Parathyroid adenoma (tissue), 2 donors: ENCODE data around the gene NPEPL1.

Experiments
- H2AFZ ChIP-seq: fragments of 300-600 bp; sonication (generic); one replicate; pipeline ENCODE4 v1.7.0; 2017; ENCODE audit warnings: antibody characterized with exemption, mild to moderate bottlenecking
- H3K27ac ChIP-seq: fragments of 300-600 bp; sonication (generic); one replicate; pipeline ENCODE4 v1.7.0; 2017
- H3K27me3 ChIP-seq: fragments of 300-600 bp; sonication (generic); one replicate; pipeline ENCODE4 v1.7.0; 2017; ENCODE audit warnings: low read length; ENCODE audit not compliant: control insufficient read depth, insufficient read depth
- H3K36me3 ChIP-seq: fragments of 300-600 bp; sonication (generic); one replicate; pipeline ENCODE4 v1.7.0; 2017; ENCODE audit warnings: low read length; ENCODE audit not compliant: control insufficient read depth, insufficient read depth
- H3K4me1 ChIP-seq: fragments of 300-600 bp; sonication (generic); one replicate; pipeline ENCODE4 v1.7.0; 2017; ENCODE audit warnings: control low read depth
- H3K4me2 ChIP-seq: fragments of 300-600 bp; sonication (generic); one replicate; pipeline ENCODE4 v1.7.0; 2017; ENCODE audit warnings: low read length
- H3K4me3 ChIP-seq: fragments of 300-600 bp; sonication (generic); one replicate; pipeline ENCODE4 v1.7.0; 2017; ENCODE audit warnings: low read depth, low read length
- H3K79me2 ChIP-seq: fragments of 300-600 bp; sonication (generic); one replicate; pipeline ENCODE4 v1.7.0; 2017; ENCODE audit warnings: control low read depth
- H3K9ac ChIP-seq: fragments of 300-600 bp; sonication (generic); one replicate; pipeline ENCODE4 v1.7.0; 2017; ENCODE audit warnings: mild to moderate bottlenecking
- H3K9me3 ChIP-seq: fragments of 300-600 bp; sonication (generic); one replicate; pipeline ENCODE4 v1.7.0; 2017; ENCODE audit warnings: low read length; ENCODE audit not compliant: control insufficient read depth
- CTCF ChIP-seq: fragments of 300-600 bp; sonication (generic); IDR thresholded peaks from one replicate; pipeline ENCODE4 v1.7.0; 2017; ENCODE audit warnings: antibody characterized with exemption, mild to moderate bottlenecking
- donor health status: primary hyperparathyroidism.

Gene NPEPL1

DNA sequence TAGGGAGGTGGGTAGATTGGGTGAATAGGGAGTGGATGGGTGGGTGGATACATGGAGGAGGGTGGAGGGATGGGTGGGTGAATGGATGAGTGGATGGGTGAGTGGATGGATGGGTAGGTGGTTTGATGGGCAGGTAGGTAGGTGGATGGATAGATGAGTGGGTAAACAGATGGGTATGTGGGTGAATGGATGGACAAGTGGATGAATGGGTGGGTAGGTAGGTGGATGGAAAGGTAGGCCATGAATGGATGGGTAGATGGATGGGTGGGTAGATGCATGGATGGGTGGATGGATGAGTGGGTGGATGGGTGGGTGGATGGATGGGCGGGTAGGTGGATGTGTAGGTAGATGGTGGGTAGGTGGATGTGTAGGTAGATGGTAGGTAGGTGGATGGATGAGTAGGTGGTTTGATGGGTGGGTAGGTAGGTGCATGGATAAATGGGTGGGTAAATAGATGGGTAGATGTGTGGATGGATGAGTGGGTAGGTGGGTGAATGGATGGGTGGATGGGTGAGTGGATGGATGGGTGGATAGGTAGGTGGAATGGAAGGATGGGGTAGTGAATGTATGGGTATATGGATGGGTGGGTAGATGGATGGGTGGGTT, 51.4 kb downstream of the NPEPL1 start:
- Histone ChIP-seq H3K9me3 (no peaks in the 10 kb centered on the region), H2AFZ (no peak overlapping the region), H3K4me1 (no peaks in the 10 kb centered on the region), H3K4me2 (no peak overlapping the region), H3K36me3 (no peaks in the 10 kb centered on the region), H3K9ac (no peak overlapping the region), H3K4me3 (no peak overlapping the region), H3K79me2 (no peaks in the 10 kb centered on the region), H3K27ac (no peak overlapping the region), H3K27me3 (no peaks in the 10 kb centered on the region)
- TF ChIP-seq CTCF = no peak

DNA sequence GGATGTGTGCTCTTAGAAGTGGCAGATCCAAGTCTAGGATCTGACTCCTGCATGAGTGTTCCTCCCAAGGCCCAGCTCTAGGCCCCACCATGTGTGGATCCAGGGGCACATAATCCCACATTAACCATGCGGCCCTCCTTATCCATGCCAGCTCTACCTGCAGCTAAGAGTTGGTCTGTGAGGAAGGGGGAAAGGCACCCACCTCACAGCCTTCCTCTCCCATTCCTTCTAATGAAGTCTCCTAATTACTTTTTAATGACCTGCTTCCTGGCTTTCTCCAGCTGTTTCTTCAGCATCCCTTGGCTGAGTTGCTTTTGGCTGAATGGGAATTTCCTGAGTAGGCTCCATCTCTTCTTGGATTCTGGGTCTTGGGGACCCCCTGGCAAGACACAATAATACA, 52.2 kb downstream of the NPEPL1 start:
- H3K4me3 ChIP-seq = no peak overlapping the region
- H3K27me3 ChIP-seq = no peaks in the 10 kb centered on the region
- no peaks in the 10 kb centered on the region for H3K36me3 ChIP-seq
- no peaks in the 10 kb centered on the region for H3K79me2 ChIP-seq
- no peak overlapping the region for H3K4me2 ChIP-seq
- H3K9ac ChIP-seq = no peak overlapping the region
- no peaks in the 10 kb centered on the region for H3K9me3 ChIP-seq
- no peak overlapping the region for H2AFZ ChIP-seq
- no peak overlapping the region for H3K27ac ChIP-seq
- no peak for TF ChIP-seq CTCF
- no peaks in the 10 kb centered on the region for H3K4me1 ChIP-seq

GRCh38 chr20:58745391-58745790, 52.8 kb downstream of the NPEPL1 start:
- no peaks in the 10 kb centered on the region for H3K9me3 ChIP-seq
- H3K27me3 ChIP-seq = no peaks in the 10 kb centered on the region
- H3K27ac ChIP-seq = no peak overlapping the region
- no peaks in the 10 kb centered on the region for H3K4me1 ChIP-seq
- H3K36me3 ChIP-seq = no peaks in the 10 kb centered on the region
- no peak overlapping the region for H3K4me2 ChIP-seq
- H3K4me3 ChIP-seq = no peak overlapping the region
- H3K79me2 ChIP-seq = no peaks in the 10 kb centered on the region
- H3K9ac ChIP-seq = no peak overlapping the region
- no peak for TF ChIP-seq CTCF
- no peak overlapping the region for H2AFZ ChIP-seq

DNA sequence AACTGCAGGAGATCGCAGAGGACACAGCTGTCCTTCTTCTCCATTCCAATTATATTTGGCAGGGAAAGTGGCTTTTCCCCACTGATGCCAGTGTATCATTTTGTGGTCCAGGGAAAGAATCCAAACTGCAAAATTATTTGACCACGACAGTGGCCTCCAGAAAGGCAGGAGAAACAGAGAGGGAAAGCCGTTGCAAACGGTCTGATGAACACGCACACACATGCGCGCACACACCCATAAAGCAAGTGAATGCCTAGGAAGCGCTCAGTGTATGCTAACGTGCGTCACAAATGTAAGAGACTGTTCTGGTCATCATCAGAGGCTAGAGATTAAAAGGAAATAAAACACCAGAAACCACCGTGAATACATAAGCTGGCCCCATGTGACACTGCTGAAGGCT, 54.0 kb downstream of the NPEPL1 start:
- H3K4me2 ChIP-seq = no peak overlapping the region
- H3K4me1 ChIP-seq = no peaks in the 10 kb centered on the region
- H3K4me3 ChIP-seq = no peak overlapping the region
- no peaks in the 10 kb centered on the region for H3K79me2 ChIP-seq
- H3K36me3 ChIP-seq = no peaks in the 10 kb centered on the region
- TF ChIP-seq CTCF = no peak
- no peak overlapping the region for H3K27ac ChIP-seq
- H3K27me3 ChIP-seq = no peaks in the 10 kb centered on the region
- no peak overlapping the region for H2AFZ ChIP-seq
- H3K9me3 ChIP-seq = no peaks in the 10 kb centered on the region
- no peak overlapping the region for H3K9ac ChIP-seq

GRCh38 chr20:58747211-58747610, 54.6 kb downstream of the NPEPL1 start:
- H3K27ac ChIP-seq = no peak overlapping the region
- no peak overlapping the region for H2AFZ ChIP-seq
- no peaks in the 10 kb centered on the region for H3K36me3 ChIP-seq
- H3K9me3 ChIP-seq = no peaks in the 10 kb centered on the region
- TF ChIP-seq CTCF = no peak
- H3K9ac ChIP-seq = no peak overlapping the region
- H3K4me2 ChIP-seq = no peak overlapping the region
- no peaks in the 10 kb centered on the region for H3K27me3 ChIP-seq
- no peak overlapping the region for H3K4me3 ChIP-seq
- H3K79me2 ChIP-seq = no peaks in the 10 kb centered on the region
- H3K4me1 ChIP-seq = no peaks in the 10 kb centered on the region
